IMR-90 (cell line): ENCODE measurements around the gene ZDHHC16. TPM values are rescaled to one million over a fixed set of nuclear protein-coding genes. Genes with fewer than 3 reads are reported as not detected.

Experiments
- ATAC-seq: fragments of 200-7000 bp; cut with Tn5 transposase; 2 replicates; pipeline ENCODE4 v1.9.1; 2020; ENCODE audit warnings: low read depth, mild to moderate bottlenecking, moderate library complexity
- BruUV-seq: library from RNA; stranded (reverse); fragments of 400-500 nt; replicated peaks from 2 replicates; lab custom pipeline; 2021; lab: Mats Ljungman, UMichigan
- CTCF ChIA-PET: fragments of 300-600 bp; formaldehyde crosslinking; extraction: SDS; loops from one replicate; lab custom pipeline; 2021; ENCODE audit warnings: antibody characterized with exemption; lab: Yijun Ruan, JAX
- POLR2A ChIA-PET: fragments of 300-600 bp; sonication (Branson Sonifier 250); formaldehyde crosslinking; loops from one replicate; lab custom pipeline; 2022; ENCODE audit warnings: antibody characterized with exemption; ENCODE audit not compliant: unreplicated experiment; lab: Charles Lee
- DNase-seq: peaks from one replicate; pipeline ENCODE4 v3.0.0; 2013
- H2AFZ ChIP-seq: replicated peaks from 2 replicates; pipeline ENCODE3; 2013; ENCODE audit warnings: low read length, mild to moderate bottlenecking; ENCODE audit not compliant: poor library complexity
- H2AK5ac ChIP-seq: 2 replicates; pipeline ENCODE4 v1.6.1; 2013; ENCODE audit warnings: low read depth, low read length, inconsistent platforms
- H2AK9ac ChIP-seq: replicated peaks from 2 replicates; pipeline ENCODE3; 2013; ENCODE audit warnings: mild to moderate bottlenecking, low read depth, low read length, moderate library complexity; ENCODE audit not compliant: poor library complexity
- H2BK120ac ChIP-seq: 2 replicates; pipeline ENCODE4 v1.6.1; 2013; ENCODE audit warnings: low read depth, low read length, inconsistent platforms
- H2BK15ac ChIP-seq: 3 replicates; pipeline ENCODE4 v1.6.1; 2013; ENCODE audit warnings: low read depth, low read length, inconsistent platforms
- H2BK20ac ChIP-seq: 2 replicates; pipeline ENCODE4 v1.6.1; 2013; ENCODE audit warnings: low read depth, mild to moderate bottlenecking, inconsistent platforms, low read length, moderate library complexity
- H2BK5ac ChIP-seq: 2 replicates; pipeline ENCODE4 v1.6.1; 2013; ENCODE audit warnings: mild to moderate bottlenecking, low read depth, low read length, inconsistent platforms; ENCODE audit not compliant: poor library complexity, severe bottlenecking
- H3K14ac ChIP-seq: replicated peaks from 2 replicates; pipeline ENCODE4 v1.6.1; 2013; ENCODE audit warnings: low read depth, low read length, inconsistent platforms
- H3K18ac ChIP-seq: 2 replicates; pipeline ENCODE4 v1.6.1; 2013; ENCODE audit warnings: low read depth, low read length, control low read depth
- H3K23ac ChIP-seq: 2 replicates; pipeline ENCODE4 v1.6.1; 2013; ENCODE audit warnings: low read depth, low read length, inconsistent platforms
- H3K27ac ChIP-seq: 2 replicates; pipeline ENCODE4 v1.5.1; 2013; ENCODE audit warnings: mild to moderate bottlenecking, control low read depth, low read length; ENCODE audit not compliant: insufficient read depth
- H3K27me3 ChIP-seq: 2 replicates; pipeline ENCODE4 v1.6.1; 2013; ENCODE audit warnings: low read length; ENCODE audit not compliant: control insufficient read depth, insufficient read depth
- H3K36me3 ChIP-seq: 2 replicates; pipeline ENCODE4 v1.6.1; 2013; ENCODE audit warnings: low read length, mixed read lengths; ENCODE audit not compliant: control insufficient read depth, insufficient read depth
- H3K4ac ChIP-seq: 2 replicates; pipeline ENCODE4 v1.6.1; 2013; ENCODE audit warnings: low read depth, low read length, inconsistent platforms
- H3K4me1 ChIP-seq: 2 replicates; pipeline ENCODE4 v1.6.1; 2013; ENCODE audit warnings: low read length, mixed read lengths; ENCODE audit not compliant: control insufficient read depth, insufficient read depth
- H3K4me2 ChIP-seq: 2 replicates; pipeline ENCODE4 v1.6.1; 2013; ENCODE audit warnings: low read depth, mild to moderate bottlenecking, control low read depth, low read length, moderate library complexity
- H3K4me3 ChIP-seq: 2 replicates; pipeline ENCODE4 v1.5.1; 2013; ENCODE audit warnings: low read depth, mild to moderate bottlenecking, control low read depth, low read length, moderate library complexity; ENCODE audit not compliant: insufficient read depth
- H3K56ac ChIP-seq: 2 replicates; pipeline ENCODE4 v1.6.1; 2013; ENCODE audit warnings: low read length, inconsistent platforms; ENCODE audit not compliant: insufficient read depth; ENCODE audit errors: extremely low read depth
- H3K79me1 ChIP-seq, 2 experiments: 2 replicates each; pipeline ENCODE4 v1.6.1; 2013; ENCODE audit warnings: low read length in 2 of 2, inconsistent platforms in 1 of 2, low read depth in 1 of 2
- H3K9ac ChIP-seq: 2 replicates; pipeline ENCODE4 v1.6.1; 2013; ENCODE audit warnings: low read depth, low read length, control low read depth
- H3K9me1 ChIP-seq: 2 replicates; pipeline ENCODE4 v1.6.1; 2013; ENCODE audit warnings: low read length, inconsistent platforms; ENCODE audit not compliant: insufficient read depth
- H3K9me3 ChIP-seq: 2 replicates; pipeline ENCODE4 v1.6.1; 2013; ENCODE audit warnings: low read length; ENCODE audit not compliant: control insufficient read depth, insufficient read depth
- H4K20me1 ChIP-seq: 2 replicates; pipeline ENCODE4 v1.6.1; 2013; ENCODE audit warnings: low read length, inconsistent platforms; ENCODE audit not compliant: insufficient read depth
- H4K5ac ChIP-seq: 2 replicates; pipeline ENCODE4 v1.6.1; 2013; ENCODE audit warnings: mild to moderate bottlenecking, low read depth, low read length, control low read depth
- H4K8ac ChIP-seq, 2 experiments: 2 replicates each; pipeline ENCODE4 v1.6.1; 2013; ENCODE audit warnings: low read depth in 2 of 2, low read length in 2 of 2, control low read depth in 1 of 2, inconsistent platforms in 1 of 2
- H4K91ac ChIP-seq: 2 replicates; pipeline ENCODE4 v1.6.1; 2013; ENCODE audit warnings: low read depth, low read length, inconsistent platforms; ENCODE audit not compliant: insufficient read depth
- CEBPB ChIP-seq: IDR thresholded peaks from 2 replicates; pipeline ENCODE4 v1.6.1; 2012; ENCODE audit warnings: low read depth, low read length, improper control_type of control experiment
- CHD1 ChIP-seq: IDR thresholded peaks from 2 replicates; pipeline ENCODE4 v1.6.1; 2012; ENCODE audit warnings: low read depth, low read length, improper control_type of control experiment
- MAZ ChIP-seq: IDR thresholded peaks from 2 replicates; pipeline ENCODE4 v1.6.1; 2012; ENCODE audit warnings: low read depth, mild to moderate bottlenecking, low read length, improper control_type of control experiment, moderate library complexity, borderline replicate concordance
- NFE2L2 ChIP-seq: fragments of 150-350 bp; IDR thresholded peaks from 2 replicates; pipeline ENCODE4 v1.6.1; 2016; ENCODE audit warnings: low read depth, mild to moderate bottlenecking, low read length
- POLR2A ChIP-seq: IDR thresholded peaks from 2 replicates; pipeline ENCODE4 v1.6.1; 2012; ENCODE audit warnings: mild to moderate bottlenecking, low read depth, low read length
- RCOR1 ChIP-seq: IDR thresholded peaks from 2 replicates; pipeline ENCODE4 v1.6.1; 2012; ENCODE audit warnings: mild to moderate bottlenecking, low read length, improper control_type of control experiment; ENCODE audit not compliant: insufficient replicate concordance
- RFX5 ChIP-seq: IDR thresholded peaks from 2 replicates; pipeline ENCODE4 v1.8.0; 2012; ENCODE audit warnings: low read depth, mild to moderate bottlenecking, low read length, moderate library complexity
- USF2 ChIP-seq: fragments of 150-350 bp; IDR thresholded peaks from 2 replicates; pipeline ENCODE4 v1.6.1; 2017; ENCODE audit warnings: mild to moderate bottlenecking, antibody characterized with exemption, low read length, low read depth
- WGBS, 2 experiments: methylation state at CpG; one replicate each; pipeline versions ENCODE4 v1.1.5 to v1.1.7; 2013; ENCODE audit warnings: missing lambda C conversion rate in 2 of 2; ENCODE audit not compliant: insufficient read length in 1 of 2; ENCODE audit errors: extremely low coverage in 2 of 2; 5-methylcytosine and 5-hydroxymethylcytosine counted together
- dilution Hi-C: fragments of 300-500 bp; cut with HindIII; formaldehyde crosslinking; loops from one replicate; pipeline ENCODE4 v1.14.3; 2018; ENCODE audit warnings: low sequenced_read_pairs; ENCODE audit not compliant: unreplicated experiment
- in situ Hi-C: fragments of 300-500 bp; cut with MboI; formaldehyde crosslinking; loops from 3 replicates; pipeline ENCODE4 v1.14.3; 2019; ENCODE audit warnings: low sequenced_read_pairs, inconsistent platforms, mixed read lengths
- intact Hi-C: fragments of 100-400 bp; cut with micrococcal nuclease; formaldehyde crosslinking; loops from 2 replicates; pipeline ENCODE4 v1.10.0; 2022
- polyA plus RNA-seq, 3 experiments: library from polyadenylated mRNA; depleted of rRNA; stranded (reverse); fragments of >200 nt; gene quantifications; 2 replicates each; pipeline ENCODE4 v1.2.3, GENCODE V29; 2012; ENCODE audit warnings: low replicate concordance in 1 of 3
- total RNA-seq: library from RNA; depleted of rRNA; stranded (reverse); fragments of >200 nt; gene quantifications from 2 replicates; pipeline ENCODE4 v1.2.3, GENCODE V29; 2012

Gene ZDHHC16
- total and polyA plus RNA-seq, 2 of the 4 experiments (the other 2 are of a cell fraction): 54.7 to 64.0 TPM

- TF ChIP-seq CHD1: no peak
- no peak for TF ChIP-seq RFX5
- no peak for TF ChIP-seq RCOR1
- TF ChIP-seq NFE2L2: no peak
Measured at GRCh38 chr10:97464226-97464625, 18.3 kb downstream of the ZDHHC16 start (continued).

GRCh38 chr10:97465982-97466381 is 20.0 kb downstream of the ZDHHC16 start:
- Histone ChIP-seq H2BK20ac (no peak overlapping the region), H3K56ac (no peak overlapping the region), H2AK5ac (no peak overlapping the region), H3K9me1 (no peaks in the 10 kb centered on the region), H4K91ac (no peak overlapping the region), H3K14ac (no peak overlapping the region), H2BK120ac (no peak overlapping the region), H3K23ac (no peak overlapping the region), H4K8ac (no peak overlapping the region), H3K4me2 (no peak overlapping the region), H3K27me3 (no peaks in the 10 kb centered on the region), H3K9me3 (no peaks in the 10 kb centered on the region), H3K4me1 (peaks cover 8% of the 10 kb centered on the region), H3K27ac (no peak overlapping the region), H2AFZ (no peak overlapping the region), H3K18ac (no peak overlapping the region), H3K79me1 (peaks cover 15% of the 10 kb centered on the region in 2 experiments; a peak in 3 of 4 replicates), H4K5ac (no peak overlapping the region), H2BK15ac (no peak overlapping the region), H3K4ac (no peak overlapping the region), H3K9ac (no peak overlapping the region), H2BK5ac (no peak overlapping the region), H3K36me3 (peaks cover 79% of the 10 kb centered on the region), H2AK9ac (no peak overlapping the region), H4K20me1 (peaks cover 11% of the 10 kb centered on the region; the same call in 1 of the 2 replicates), H3K4me3 (no peak overlapping the region)
- 90% methylated on average over 6 of the region's 7 CpGs; no CpG with 5 or more reads in 1 of the 2 experiments for WGBS, 2 experiments
- ChIA-PET POLR2A (no interaction called here), CTCF (interaction anchor here (1.0 kb wide), 1 partner anchor 54 kb away, joined by 3 read pairs; no protein-coding TSS in a partner anchor)
- TF ChIP-seq POLR2A: no peak
- TF ChIP-seq USF2: no peak
- TF ChIP-seq CEBPB: no peak
- no peak for TF ChIP-seq CHD1
- TF ChIP-seq MAZ: no peak
- TF ChIP-seq RFX5: no peak
- TF ChIP-seq NFE2L2: no peak
- dilution Hi-C loops: no loop called here
- no TSS peak for BruUV-seq
- no peak for DNase-seq
- intact Hi-C loops: loop anchor here (2.0 kb wide), 1 partner anchor 181 kb away; no protein-coding TSS in a partner anchor
- in situ Hi-C loops: no loop called here
- no peak for ATAC-seq
